A549 (cell line): Measurements from ENCODE around the gene NPHS1. TPM values are rescaled to one million over a fixed set of nuclear protein-coding genes. Genes with fewer than 3 reads are reported as not detected.

Experiments used
- ATAC-seq, 2 experiments: fragments of 200-7000 bp in 1 of 2; fragments of >200 bp in 1 of 2; cut with Nextera tagmentation in 1 of 2; cut with Tn5 transposase in 1 of 2; 3 replicates each; pipeline versions ENCODE4 v1.8.0 to v1.9.1; 2018 to 2020; ENCODE audit warnings: mild to moderate bottlenecking in 1 of 2, moderate library complexity in 1 of 2
- CTCF ChIA-PET: fragments of 300-600 bp; sonication (Branson Sonifier 250); formaldehyde crosslinking; extraction: SDS; loops from one replicate; lab custom pipeline; 2021; ENCODE audit warnings: antibody characterized with exemption, inconsistent platforms; lab: Yijun Ruan, JAX
- POLR2A ChIA-PET: fragments of 350-600 bp; formaldehyde crosslinking; extraction: SDS; loops from one replicate; lab custom pipeline; 2021; ENCODE audit warnings: antibody characterized with exemption, inconsistent platforms; lab: Yijun Ruan, JAX
- DNase-seq, 2 experiments: peaks; one replicate each; pipeline versions ENCODE4 v3.0.0 to v3.0.0-alpha.2; 2011 to 2016; ENCODE audit warnings: low read depth in 1 of 2, low spot score in 1 of 2
- FAIRE-seq: peaks from 2 replicates; lab custom pipeline; 2011; peaks lifted over from hg19 to GRCh38; lab: Jason Lieb, UNC
- H3K27ac ChIP-seq, 2 experiments: fragments of >200 bp; sonication (Bioruptor Twin); formaldehyde crosslinking; 3 replicates each; pipeline ENCODE4 v1.5.1; 2016 to 2017
- H3K4me1 ChIP-seq: fragments of >200 bp; sonication (Bioruptor Twin); formaldehyde crosslinking; 3 replicates; pipeline ENCODE4 v1.6.1; 2016
- H3K4me2 ChIP-seq: fragments of >200 bp; sonication (Bioruptor Twin); formaldehyde crosslinking; 3 replicates; pipeline ENCODE4 v1.6.1; 2016
- H3K4me3 ChIP-seq: fragments of >200 bp; sonication (Bioruptor Twin); formaldehyde crosslinking; 3 replicates; pipeline ENCODE4 v1.5.1; 2016
- H3K9me3 ChIP-seq: fragments of >200 bp; sonication (Bioruptor Twin); formaldehyde crosslinking; 3 replicates; pipeline ENCODE4 v1.6.1; 2016
- CBX8 ChIP-seq: fragments of 200-600 bp; sonication (generic); IDR thresholded peaks from 2 replicates; pipeline ENCODE4 v1.6.1; 2016
- ESRRA ChIP-seq: fragments of 150-350 bp; IDR thresholded peaks from 2 replicates; pipeline ENCODE4 v1.6.1; 2014; ENCODE audit warnings: mild to moderate bottlenecking, low read length, borderline replicate concordance
- FOXS1 ChIP-seq: fragments of 250-450 bp; sonication (Bioruptor Pico); IDR thresholded peaks from 2 replicates; pipeline ENCODE4 v1.5.0; 2020; ENCODE audit warnings: mild to moderate bottlenecking, moderate library complexity
- HEYL ChIP-seq: fragments of 250-450 bp; sonication (Bioruptor Pico); IDR thresholded peaks from 2 replicates; pipeline ENCODE4 v1.8.0; 2021; ENCODE audit warnings: mild to moderate bottlenecking, moderate library complexity
- HOXA7 ChIP-seq: fragments of 250-450 bp; sonication (Bioruptor Pico); IDR thresholded peaks from 2 replicates; pipeline ENCODE4 v1.5.0; 2020; ENCODE audit warnings: mild to moderate bottlenecking, moderate library complexity
- HOXB5 ChIP-seq: fragments of 250-450 bp; sonication (Bioruptor Pico); IDR thresholded peaks from 2 replicates; pipeline ENCODE4 v1.5.0; 2020; ENCODE audit warnings: mild to moderate bottlenecking, moderate library complexity
- KDM5A ChIP-seq: fragments of 200-600 bp; sonication (generic); IDR thresholded peaks from 2 replicates; pipeline ENCODE4 v1.6.1; 2016; ENCODE audit warnings: antibody characterized with exemption, mild to moderate bottlenecking
- NFE2L2 ChIP-seq: fragments of 150-350 bp; conservative IDR thresholded peaks from 2 replicates; pipeline ENCODE4 v1.6.1; 2014; ENCODE audit warnings: low read length
- NR3C1 ChIP-seq: fragments of >200 bp; sonication (Bioruptor Twin); formaldehyde crosslinking; IDR thresholded peaks from 3 replicates; pipeline ENCODE4 v1.6.1; 2017
- POLR2A ChIP-seq: IDR thresholded peaks from 2 replicates; pipeline ENCODE4 v1.6.1; 2012; ENCODE audit warnings: mild to moderate bottlenecking, low read length
- RARB ChIP-seq: fragments of 250-450 bp; sonication (Bioruptor Pico); IDR thresholded peaks from 2 replicates; pipeline ENCODE4 v1.8.0; 2021; ENCODE audit warnings: mild to moderate bottlenecking, moderate library complexity
- WGBS: methylation state at CpG from one replicate; pipeline ENCODE4 v1.1.6; 2017; ENCODE audit errors: missing lambda C conversion rate; 5-methylcytosine and 5-hydroxymethylcytosine counted together
- polyA plus RNA-seq, 4 experiments: library from polyadenylated mRNA; depleted of rRNA in 3 of 4; stranded (reverse); fragments of >200 nt; fragmentation: RNase III in 1 of 4; extraction: RNeasy Plus Mini Kit Qiagen cat#74134 plus additional on column Dnase treatment in 1 of 4; gene quantifications; 2 replicates in 3 of 4; 3 replicates in 1 of 4; pipeline ENCODE4 v1.2.3, GENCODE V29; 2011 to 2017
- TF ChIP-seq, protein P1 (sequence below): fragments of 150-350 bp; IDR thresholded peaks from 2 replicates; pipeline ENCODE4 v1.6.1; 2014; ENCODE audit warnings: low read depth, mild to moderate bottlenecking, low read length
- TF ChIP-seq, protein P2 (sequence below): IDR thresholded peaks from 2 replicates; pipeline ENCODE4 v1.6.1; 2012
- TF ChIP-seq, protein P3 (sequence below): fragments of 450-650 bp; IDR thresholded peaks from 2 replicates; pipeline ENCODE4 v1.6.1; 2014; ENCODE audit warnings: antibody characterized with exemption
- TF ChIP-seq, protein P4 (sequence below): fragments of 250-450 bp; sonication (Bioruptor Pico); IDR thresholded peaks from 2 replicates; pipeline ENCODE4 v1.5.0; 2021; ENCODE audit warnings: mild to moderate bottlenecking, moderate library complexity, borderline replicate concordance
- TF ChIP-seq, protein P5 (sequence below): fragments of 250-450 bp; sonication (Bioruptor Pico); IDR thresholded peaks from 2 replicates; pipeline ENCODE4 v1.5.0; 2020; ENCODE audit warnings: low read depth, mild to moderate bottlenecking, moderate library complexity
- TF ChIP-seq, protein P6 (sequence below): fragments of >200 bp; sonication (Bioruptor Twin); formaldehyde crosslinking; IDR thresholded peaks from 3 replicates; pipeline ENCODE4 v1.5.1; 2016

NPHS1 gene
- polyA plus RNA-seq, 2 of the 4 experiments (the other 2 are of a cell fraction) = 0.27 TPM

DNA sequence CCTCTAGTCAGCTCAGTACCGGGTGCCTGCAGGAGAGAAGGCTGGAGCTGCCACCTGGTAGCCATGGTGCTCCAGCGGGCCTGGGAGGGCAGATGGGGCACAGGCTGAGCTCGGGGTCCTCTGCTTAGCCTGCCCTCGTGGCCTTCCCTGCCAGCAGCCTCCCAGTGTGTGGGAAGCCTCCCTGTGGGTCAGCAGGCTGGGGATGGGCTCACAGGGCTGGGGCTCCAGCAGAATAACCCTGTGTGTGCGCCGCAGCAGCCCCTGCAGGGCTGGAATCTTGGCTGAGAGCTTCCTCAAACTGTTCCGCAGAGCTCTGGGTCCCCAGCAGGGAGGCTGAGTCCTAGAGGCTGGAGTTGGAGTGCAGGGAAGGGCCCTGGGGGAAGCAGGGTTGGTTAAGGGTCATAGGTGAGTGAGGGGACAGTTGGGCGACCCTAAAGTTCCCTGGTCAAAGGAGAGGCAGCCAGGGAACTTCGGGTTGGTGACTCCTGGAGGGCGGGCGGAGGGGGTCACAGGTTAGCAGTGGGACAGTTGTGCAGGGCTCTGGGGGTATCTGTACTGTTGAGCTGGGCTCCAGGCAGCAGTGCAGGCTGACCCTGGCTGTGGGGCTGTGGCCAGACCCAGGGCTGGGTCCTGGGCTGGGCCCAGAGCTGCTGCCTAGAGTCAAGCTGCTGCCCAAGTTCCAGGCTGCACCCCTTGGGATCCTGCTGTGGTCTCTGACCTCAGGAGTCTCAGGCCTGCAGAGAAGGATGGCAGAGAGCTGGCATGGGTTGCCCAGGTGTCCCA is 62.9 kb downstream of the NPHS1 start:
- peaks cover 8% of the 10 kb centered on the region for H3K4me1 ChIP-seq
- WGBS = 61% methylated on average over 11 of the region's 11 CpGs
- no peak for DNase-seq
- no peak for FAIRE-seq
- no peak overlapping the region for H3K4me2 ChIP-seq
- no peaks in the 10 kb centered on the region for H3K9me3 ChIP-seq
- ATAC-seq = peak in 1 of 2 experiments; percentile 7; a peak in 2 of 6 replicates
- no peak overlapping the region for H3K27ac ChIP-seq
- ChIA-PET POLR2A (no interaction called here), CTCF (interaction anchor here (0.6 to 5.9 kb wide), 15 partner anchors 9 to 157 kb away, joined by 3 to 23 read pairs (median 4); partner anchors contain the start of gene KIRREL2)
- H3K4me3 ChIP-seq = no peak overlapping the region
- TF ChIP-seq, protein P1, sequence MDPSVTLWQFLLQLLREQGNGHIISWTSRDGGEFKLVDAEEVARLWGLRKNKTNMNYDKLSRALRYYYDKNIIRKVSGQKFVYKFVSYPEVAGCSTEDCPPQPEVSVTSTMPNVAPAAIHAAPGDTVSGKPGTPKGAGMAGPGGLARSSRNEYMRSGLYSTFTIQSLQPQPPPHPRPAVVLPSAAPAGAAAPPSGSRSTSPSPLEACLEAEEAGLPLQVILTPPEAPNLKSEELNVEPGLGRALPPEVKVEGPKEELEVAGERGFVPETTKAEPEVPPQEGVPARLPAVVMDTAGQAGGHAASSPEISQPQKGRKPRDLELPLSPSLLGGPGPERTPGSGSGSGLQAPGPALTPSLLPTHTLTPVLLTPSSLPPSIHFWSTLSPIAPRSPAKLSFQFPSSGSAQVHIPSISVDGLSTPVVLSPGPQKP = no peak
- TF ChIP-seq, protein P2, sequence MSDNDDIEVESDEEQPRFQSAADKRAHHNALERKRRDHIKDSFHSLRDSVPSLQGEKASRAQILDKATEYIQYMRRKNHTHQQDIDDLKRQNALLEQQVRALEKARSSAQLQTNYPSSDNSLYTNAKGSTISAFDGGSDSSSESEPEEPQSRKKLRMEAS = no peak

DNA sequence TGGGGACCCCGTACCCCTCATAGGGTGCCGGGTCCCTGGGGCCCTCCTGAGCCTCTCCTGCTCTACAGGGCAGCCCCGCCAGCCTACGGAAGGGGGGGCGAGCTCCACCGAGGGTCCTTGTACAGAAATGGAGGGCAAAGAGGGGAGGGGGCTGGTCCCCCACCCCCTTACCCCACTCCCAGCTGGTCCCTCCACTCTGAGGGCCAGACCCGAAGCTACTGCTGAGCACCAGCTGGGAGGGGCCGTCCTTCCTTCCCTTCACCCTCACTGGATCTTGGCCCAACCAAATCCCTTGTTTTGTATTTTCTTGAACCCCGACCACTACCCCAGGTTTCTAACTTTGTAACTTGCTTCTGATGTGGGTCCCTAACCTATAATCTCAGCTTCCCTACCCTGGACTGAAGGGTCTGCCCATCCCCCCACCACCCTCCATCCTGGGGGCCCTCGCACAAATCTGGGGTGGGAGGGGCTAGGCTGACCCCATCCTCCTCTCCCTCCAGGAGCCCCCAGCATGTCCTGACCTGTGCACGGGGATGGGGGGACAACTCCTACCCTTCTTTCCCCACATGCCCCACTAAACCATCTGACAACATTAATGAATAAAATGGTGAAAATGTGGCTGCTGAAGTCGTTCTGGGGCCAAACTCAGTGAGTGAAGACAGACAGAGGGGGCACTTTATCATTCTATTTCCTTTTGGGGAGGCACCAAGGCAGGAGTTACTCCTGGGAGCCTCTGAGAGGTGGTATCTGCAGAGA is 63.9 kb downstream of the NPHS1 start:
- DNase-seq (no peak), ATAC-seq (no peak), FAIRE-seq (no peak)
- H3K9me3 ChIP-seq = no peaks in the 10 kb centered on the region
- H3K4me2 ChIP-seq = no peak overlapping the region
- 69% methylated on average over 11 of the region's 12 CpGs for WGBS
- H3K4me1 ChIP-seq = peaks cover 4% of the 10 kb centered on the region
- H3K4me3 ChIP-seq = no peak overlapping the region
- TF ChIP-seq KDM5A (no peak), HOXA7 (CRISPR knock-in tag) (no peak), NR3C1 (no peak), CBX8 (no peak), ESRRA (no peak), POLR2A (no peak), HEYL (CRISPR knock-in tag) (no peak), NFE2L2 (no peak), RARB (CRISPR knock-in tag) (no peak), HOXB5 (CRISPR knock-in tag) (no peak), FOXS1 (CRISPR knock-in tag) (no peak)
- TF ChIP-seq, protein P3, sequence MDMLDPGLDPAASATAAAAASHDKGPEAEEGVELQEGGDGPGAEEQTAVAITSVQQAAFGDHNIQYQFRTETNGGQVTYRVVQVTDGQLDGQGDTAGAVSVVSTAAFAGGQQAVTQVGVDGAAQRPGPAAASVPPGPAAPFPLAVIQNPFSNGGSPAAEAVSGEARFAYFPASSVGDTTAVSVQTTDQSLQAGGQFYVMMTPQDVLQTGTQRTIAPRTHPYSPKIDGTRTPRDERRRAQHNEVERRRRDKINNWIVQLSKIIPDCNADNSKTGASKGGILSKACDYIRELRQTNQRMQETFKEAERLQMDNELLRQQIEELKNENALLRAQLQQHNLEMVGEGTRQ = no peak
- TF ChIP-seq, protein P4, sequence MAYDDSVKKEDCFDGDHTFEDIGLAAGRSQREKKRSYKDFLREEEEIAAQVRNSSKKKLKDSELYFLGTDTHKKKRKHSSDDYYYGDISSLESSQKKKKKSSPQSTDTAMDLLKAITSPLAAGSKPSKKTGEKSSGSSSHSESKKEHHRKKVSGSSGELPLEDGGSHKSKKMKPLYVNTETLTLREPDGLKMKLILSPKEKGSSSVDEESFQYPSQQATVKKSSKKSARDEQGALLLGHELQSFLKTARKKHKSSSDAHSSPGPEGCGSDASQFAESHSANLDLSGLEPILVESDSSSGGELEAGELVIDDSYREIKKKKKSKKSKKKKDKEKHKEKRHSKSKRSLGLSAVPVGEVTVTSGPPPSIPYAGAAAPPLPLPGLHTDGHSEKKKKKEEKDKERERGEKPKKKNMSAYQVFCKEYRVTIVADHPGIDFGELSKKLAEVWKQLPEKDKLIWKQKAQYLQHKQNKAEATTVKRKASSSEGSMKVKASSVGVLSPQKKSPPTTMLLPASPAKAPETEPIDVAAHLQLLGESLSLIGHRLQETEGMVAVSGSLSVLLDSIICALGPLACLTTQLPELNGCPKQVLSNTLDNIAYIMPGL (CRISPR knock-in tag) = no peak
- TF ChIP-seq, protein P5, sequence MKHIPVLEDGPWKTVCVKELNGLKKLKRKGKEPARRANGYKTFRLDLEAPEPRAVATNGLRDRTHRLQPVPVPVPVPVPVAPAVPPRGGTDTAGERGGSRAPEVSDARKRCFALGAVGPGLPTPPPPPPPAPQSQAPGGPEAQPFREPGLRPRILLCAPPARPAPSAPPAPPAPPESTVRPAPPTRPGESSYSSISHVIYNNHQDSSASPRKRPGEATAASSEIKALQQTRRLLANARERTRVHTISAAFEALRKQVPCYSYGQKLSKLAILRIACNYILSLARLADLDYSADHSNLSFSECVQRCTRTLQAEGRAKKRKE (CRISPR knock-in tag) = no peak
- TF ChIP-seq, protein P1 = no peak
- TF ChIP-seq, protein P6, sequence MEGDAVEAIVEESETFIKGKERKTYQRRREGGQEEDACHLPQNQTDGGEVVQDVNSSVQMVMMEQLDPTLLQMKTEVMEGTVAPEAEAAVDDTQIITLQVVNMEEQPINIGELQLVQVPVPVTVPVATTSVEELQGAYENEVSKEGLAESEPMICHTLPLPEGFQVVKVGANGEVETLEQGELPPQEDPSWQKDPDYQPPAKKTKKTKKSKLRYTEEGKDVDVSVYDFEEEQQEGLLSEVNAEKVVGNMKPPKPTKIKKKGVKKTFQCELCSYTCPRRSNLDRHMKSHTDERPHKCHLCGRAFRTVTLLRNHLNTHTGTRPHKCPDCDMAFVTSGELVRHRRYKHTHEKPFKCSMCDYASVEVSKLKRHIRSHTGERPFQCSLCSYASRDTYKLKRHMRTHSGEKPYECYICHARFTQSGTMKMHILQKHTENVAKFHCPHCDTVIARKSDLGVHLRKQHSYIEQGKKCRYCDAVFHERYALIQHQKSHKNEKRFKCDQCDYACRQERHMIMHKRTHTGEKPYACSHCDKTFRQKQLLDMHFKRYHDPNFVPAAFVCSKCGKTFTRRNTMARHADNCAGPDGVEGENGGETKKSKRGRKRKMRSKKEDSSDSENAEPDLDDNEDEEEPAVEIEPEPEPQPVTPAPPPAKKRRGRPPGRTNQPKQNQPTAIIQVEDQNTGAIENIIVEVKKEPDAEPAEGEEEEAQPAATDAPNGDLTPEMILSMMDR = no peak
- ChIA-PET CTCF (interaction anchor here (0.8 to 5.9 kb wide), 10 partner anchors 8 to 158 kb away, joined by 3 to 23 read pairs (median 4); no protein-coding TSS in a partner anchor), POLR2A (interaction anchor here (0.7 kb wide), 1 partner anchor 23 kb away, joined by 5 read pairs; no protein-coding TSS in a partner anchor)
- no peak overlapping the region for H3K27ac ChIP-seq
